ENCODE results near the gene RUVBL1. TPM values are rescaled to one million over a fixed set of nuclear protein-coding genes. Genes with fewer than 3 reads are reported as not detected.

RUVBL1 gene
- total RNA-seq, 6 experiments from 2014 or later = 61.2 to 75.4 (median 69.2) TPM

GRCh38 chr3:128074851-128075521 is 48.6 kb downstream of the RUVBL1 start:
- peaks cover 57% of the 10 kb centered on the region for H3K4me1 Mint-ChIP-seq (ENCODE audit: low read depth)
- H3K9me3 Mint-ChIP-seq = no peaks in the 10 kb centered on the region
- H3K27ac Mint-ChIP-seq = peak overlapping the region; percentile 74
- peaks cover 22% of the 10 kb centered on the region; the same call in 1 of the 2 replicates for H3K36me3 Mint-ChIP-seq (ENCODE audit: low read depth)
- peaks cover 6% of the 10 kb centered on the region for H3K27me3 Mint-ChIP-seq (ENCODE audit: insufficient read depth)
- TF ChIP-seq CTCF (IDR thresholded peaks at IDR 0.05) = no peak
- peak overlapping the region; percentile 72 for H3K4me3 Mint-ChIP-seq
- no peak for DNase-seq

GRCh38 chr3:128073807-128074206 is 49.8 kb downstream of the RUVBL1 start:
- DNase-seq = no peak
- Mint-ChIP-seq H3K4me1 (ENCODE audit: low read depth) (peaks cover 47% of the 10 kb centered on the region), H3K4me3 (no peak overlapping the region), H3K27me3 (ENCODE audit: insufficient read depth) (peaks cover 6% of the 10 kb centered on the region), H3K9me3 (no peaks in the 10 kb centered on the region), H3K36me3 (ENCODE audit: low read depth) (peaks cover 16% of the 10 kb centered on the region; the same call in 1 of the 2 replicates), H3K27ac (peak overlapping the region; percentile 73)
- 0 out of 2 replicates have a peak, but pooled peaks have one; percentile 7 for TF ChIP-seq CTCF (IDR thresholded peaks at IDR 0.05)

GRCh38 chr3:128073185-128073725 is 50.4 kb downstream of the RUVBL1 start:
- Mint-ChIP-seq H3K27ac (peak overlapping the region; percentile 73), H3K4me1 (ENCODE audit: low read depth) (peaks cover 43% of the 10 kb centered on the region), H3K4me3 (no peak overlapping the region), H3K36me3 (ENCODE audit: low read depth) (peaks cover 17% of the 10 kb centered on the region), H3K9me3 (no peaks in the 10 kb centered on the region), H3K27me3 (ENCODE audit: insufficient read depth) (peaks cover 7% of the 10 kb centered on the region)
- no peak for TF ChIP-seq CTCF (IDR thresholded peaks at IDR 0.05)
- no peak for DNase-seq

- H3K4me3 Mint-ChIP-seq = no peak overlapping the region
- no peak overlapping the region for H3K27ac Mint-ChIP-seq
- H3K27me3 Mint-ChIP-seq (ENCODE audit: insufficient read depth) = peaks cover 7% of the 10 kb centered on the region
Measured at GRCh38 chr3:128072454-128073184, 51.0 kb downstream of the RUVBL1 start.

More at GRCh38 chr3:128072454-128073184, 51.0 kb downstream of the RUVBL1 start:
- Mint-ChIP-seq H3K36me3 (ENCODE audit: low read depth) (peaks cover 22% of the 10 kb centered on the region), H3K9me3 (no peaks in the 10 kb centered on the region), H3K4me1 (ENCODE audit: low read depth) (peaks cover 43% of the 10 kb centered on the region)
- no peak for DNase-seq
- TF ChIP-seq CTCF (IDR thresholded peaks at IDR 0.05) = no peak
